H9 (cell line): ENCODE measurements around the gene C16orf95. TPM values are rescaled to one million over a fixed set of nuclear protein-coding genes. Genes with fewer than 3 reads are reported as not detected.
A peak's percentile ranks its signal among the peaks of the same experiment; 100 is the strongest.

Experiments used
- DNase-seq: peaks from one replicate; pipeline ENCODE4 v3.0.0-alpha.2; 2017
- H2AFZ ChIP-seq: one replicate; pipeline ENCODE4 v1.6.1; 2013; ENCODE audit warnings: mild to moderate bottlenecking, low read length, control low read depth, moderate library complexity
- H2AK5ac ChIP-seq: 2 replicates; pipeline ENCODE4 v1.6.1; 2013; ENCODE audit warnings: low read length, control low read depth, mixed read lengths; ENCODE audit not compliant: insufficient read length
- H2BK120ac ChIP-seq: one replicate; pipeline ENCODE4 v1.6.1; 2013; ENCODE audit warnings: low read depth, mild to moderate bottlenecking, low read length, control low read depth, inconsistent platforms; ENCODE audit not compliant: poor library complexity, severe bottlenecking
- H2BK12ac ChIP-seq: 2 replicates; pipeline ENCODE4 v1.6.1; 2013; ENCODE audit warnings: low read length, control low read depth, mixed read lengths, low read depth; ENCODE audit not compliant: insufficient read length
- H2BK15ac ChIP-seq: 2 replicates; pipeline ENCODE4 v1.6.1; 2013; ENCODE audit warnings: low read depth, low read length, control low read depth
- H2BK20ac ChIP-seq: one replicate; pipeline ENCODE4 v1.6.1; 2013; ENCODE audit warnings: low read depth, mild to moderate bottlenecking, low read length, control low read depth, inconsistent platforms; ENCODE audit not compliant: poor library complexity, severe bottlenecking
- H2BK5ac ChIP-seq: 2 replicates; pipeline ENCODE4 v1.6.1; 2013; ENCODE audit warnings: low read length, control low read depth, mixed read lengths; ENCODE audit not compliant: insufficient read length
- H3K14ac ChIP-seq: 2 replicates; pipeline ENCODE4 v1.6.1; 2013; ENCODE audit warnings: low read length, control low read depth; ENCODE audit not compliant: insufficient read depth
- H3K18ac ChIP-seq: 2 replicates; pipeline ENCODE4 v1.6.1; 2013; ENCODE audit warnings: low read depth, mild to moderate bottlenecking, mixed read lengths, low read length, control low read depth; ENCODE audit not compliant: insufficient read length
- H3K23ac ChIP-seq: 2 replicates; pipeline ENCODE4 v1.6.1; 2013; ENCODE audit warnings: low read length, control low read depth, mixed read lengths, low read depth; ENCODE audit not compliant: insufficient read length
- H3K23me2 ChIP-seq: 2 replicates; pipeline ENCODE4 v1.6.1; 2013; ENCODE audit warnings: low read depth, mild to moderate bottlenecking, mixed read lengths, low read length, control low read depth; ENCODE audit not compliant: insufficient read length, poor library complexity, severe bottlenecking
- H3K27ac ChIP-seq: 2 replicates; pipeline ENCODE4 v1.5.1; 2013; ENCODE audit warnings: low read length, control low read depth, mixed read lengths, low read depth; ENCODE audit not compliant: insufficient read length
- H3K27me3 ChIP-seq: 2 replicates; pipeline ENCODE4 v1.6.1; 2013; ENCODE audit warnings: low read length, control low read depth, inconsistent platforms; ENCODE audit not compliant: insufficient read depth
- H3K4ac ChIP-seq: 2 replicates; pipeline ENCODE4 v1.6.1; 2013; ENCODE audit warnings: low read depth, mild to moderate bottlenecking, control low read depth, inconsistent platforms, low read length, moderate library complexity
- H3K4me1 ChIP-seq: 2 replicates; pipeline ENCODE4 v1.6.1; 2013; ENCODE audit warnings: low read length, control low read depth, inconsistent platforms; ENCODE audit not compliant: insufficient read depth
- H3K4me2 ChIP-seq: 2 replicates; pipeline ENCODE4 v1.6.1; 2013; ENCODE audit warnings: low read length, control low read depth, mixed read lengths; ENCODE audit not compliant: insufficient read length, insufficient read depth
- H3K56ac ChIP-seq: 2 replicates; pipeline ENCODE4 v1.6.1; 2013; ENCODE audit warnings: low read depth, mild to moderate bottlenecking, mixed read lengths, low read length, control low read depth; ENCODE audit not compliant: insufficient read length
- H3K79me1 ChIP-seq: 2 replicates; pipeline ENCODE4 v1.6.1; 2013; ENCODE audit warnings: low read depth, mild to moderate bottlenecking, moderate library complexity, low read length, control low read depth, inconsistent platforms; ENCODE audit not compliant: insufficient read depth, poor library complexity, severe bottlenecking
- H3K79me2 ChIP-seq: 2 replicates; pipeline ENCODE4 v1.6.1; 2013; ENCODE audit warnings: low read length, control low read depth, inconsistent platforms; ENCODE audit not compliant: insufficient read depth
- H3K9ac ChIP-seq: 2 replicates; pipeline ENCODE4 v1.6.1; 2013; ENCODE audit warnings: low read length, control low read depth, mixed read lengths; ENCODE audit not compliant: insufficient read length; ENCODE audit errors: extremely low read depth
- H3K9me3 ChIP-seq: one replicate; pipeline ENCODE4 v1.6.1; 2013; ENCODE audit warnings: low read depth, low read length, inconsistent platforms; ENCODE audit not compliant: control insufficient read depth
- H3T11ph ChIP-seq: one replicate; pipeline ENCODE4 v1.6.1; 2013; ENCODE audit warnings: mild to moderate bottlenecking, low read length, control low read depth, inconsistent platforms
- H4K20me1 ChIP-seq: one replicate; pipeline ENCODE4 v1.6.1; 2013; ENCODE audit not compliant: control insufficient read depth, insufficient read length, insufficient read depth
- H4K5ac ChIP-seq: 2 replicates; pipeline ENCODE4 v1.6.1; 2013; ENCODE audit warnings: low read depth, mild to moderate bottlenecking, mixed read lengths, low read length, control low read depth; ENCODE audit not compliant: insufficient read length
- H4K8ac ChIP-seq: replicated peaks from 2 replicates; pipeline ENCODE4 v1.6.1; 2013; ENCODE audit warnings: low read length, control low read depth, mixed read lengths, low read depth; ENCODE audit not compliant: insufficient read length
- H4K91ac ChIP-seq: 2 replicates; pipeline ENCODE4 v1.6.1; 2013; ENCODE audit warnings: low read depth, mild to moderate bottlenecking, moderate library complexity, mixed read lengths, low read length, control low read depth; ENCODE audit not compliant: insufficient read length
- H3K27ac Mint-ChIP-seq, 3 experiments: 2 replicates in 2 of 3; 3 replicates in 1 of 3; pipeline ENCODE4 v1.8.0; 2020 to 2021; ENCODE audit warnings: mixed read lengths in 3 of 3, mild to moderate bottlenecking in 1 of 3, moderate library complexity in 1 of 3
- H3K27me3 Mint-ChIP-seq: 2 replicates; pipeline ENCODE4 v1.8.0; 2021; ENCODE audit warnings: low read depth, mild to moderate bottlenecking, moderate library complexity, mixed read lengths
- H3K36me3 Mint-ChIP-seq, 3 experiments: 2 replicates in 2 of 3; 3 replicates in 1 of 3; pipeline ENCODE4 v1.8.0; 2020 to 2021; ENCODE audit warnings: low read depth in 3 of 3, mixed read lengths in 3 of 3; ENCODE audit not compliant: insufficient read depth in 1 of 3
- H3K4me1 Mint-ChIP-seq, 2 experiments: 2 replicates each; pipeline ENCODE4 v1.8.0; 2020; ENCODE audit warnings: mixed read lengths in 2 of 2
- H3K4me3 Mint-ChIP-seq, 2 experiments: 2 replicates in 1 of 2; 3 replicates in 1 of 2; pipeline ENCODE4 v1.8.0; 2020 to 2021; ENCODE audit warnings: mild to moderate bottlenecking in 2 of 2, mixed read lengths in 2 of 2, moderate library complexity in 1 of 2
- H3K9me3 Mint-ChIP-seq, 2 experiments: 2 replicates in 1 of 2; 3 replicates in 1 of 2; pipeline ENCODE4 v1.8.0; 2020; ENCODE audit warnings: mild to moderate bottlenecking in 2 of 2, mixed read lengths in 2 of 2, moderate library complexity in 1 of 2
- WGBS: extraction: QIAGEN DNeasy Blood & Tissue Kit; methylation state at CpG from one replicate; pipeline ENCODE4 v1.1.7; 2013; ENCODE audit warnings: missing lambda C conversion rate, low lambda C conversion rate, mixed read lengths; ENCODE audit not compliant: insufficient read length; ENCODE audit errors: extremely low coverage; 5-methylcytosine and 5-hydroxymethylcytosine counted together
- total RNA-seq: library from RNA; stranded (reverse); gene quantifications from 2 replicates; pipeline ENCODE4 v1.2.1, GENCODE V29; 2021
- TF ChIP-seq, protein P1 (sequence below): fragments of 200-600 bp; sonication (generic); conservative IDR thresholded peaks from 3 replicates; pipeline ENCODE4 v1.8.0; 2021; ENCODE audit warnings: antibody characterized with exemption, mild to moderate bottlenecking

The C16orf95 gene
- total RNA-seq, 1 experiment from 2014 or later, result 5.6 TPM

DNA sequence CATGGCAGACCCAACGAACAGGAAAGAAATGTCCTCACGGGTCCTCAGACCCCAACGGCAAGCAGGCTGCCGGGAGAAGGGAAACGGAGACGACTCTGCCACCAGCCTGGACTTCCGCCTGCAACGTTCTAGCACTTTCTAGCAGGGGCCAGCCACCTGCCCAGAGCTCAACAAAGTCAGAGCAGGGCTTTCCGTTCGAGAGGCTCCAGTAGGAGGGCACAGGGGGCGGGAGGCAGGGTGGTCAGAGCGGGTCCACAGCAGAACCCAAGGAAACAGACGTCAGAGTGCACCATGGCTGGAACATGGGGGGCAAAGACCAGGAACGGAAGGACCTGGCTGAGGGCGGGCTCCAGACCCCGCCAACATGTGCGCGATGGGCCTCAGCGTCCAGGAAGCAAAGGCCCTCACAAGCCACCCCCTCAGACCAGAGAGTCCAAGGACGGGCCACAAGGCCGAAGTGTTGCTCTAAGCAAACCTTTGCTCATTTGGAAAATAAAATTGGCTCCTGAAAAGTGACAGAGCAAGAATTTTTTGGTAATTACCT, 29.4 kb upstream of the C16orf95 start:
- Histone ChIP-seq H3K79me2 (no peaks in the 10 kb centered on the region), H3K4me1 (no peaks in the 10 kb centered on the region; the same call in 1 of the 2 replicates), H3K23me2 (no peaks in the 10 kb centered on the region), H4K8ac (no peak overlapping the region), H2BK5ac (no peak overlapping the region), H2AK5ac (no peak overlapping the region), H2AFZ (no peak overlapping the region), H3K27ac (no peak overlapping the region), H2BK120ac (no peak overlapping the region), H2BK15ac (no peak overlapping the region), H3K9me3 (no peaks in the 10 kb centered on the region), H4K20me1 (no peaks in the 10 kb centered on the region), H3K79me1 (peaks cover 3% of the 10 kb centered on the region), H4K91ac (no peak overlapping the region), H3K14ac (no peak overlapping the region), H3K4ac (no peak overlapping the region), H3K18ac (no peak overlapping the region), H3K4me2 (no peak overlapping the region), H4K5ac (no peak overlapping the region), H2BK12ac (no peak overlapping the region), H3K9ac (no peak overlapping the region), H3T11ph (no peak overlapping the region), H3K23ac (no peak overlapping the region), H3K27me3 (no peaks in the 10 kb centered on the region), H3K56ac (no peak overlapping the region), H2BK20ac (no peak overlapping the region)
- TF ChIP-seq, protein P1, sequence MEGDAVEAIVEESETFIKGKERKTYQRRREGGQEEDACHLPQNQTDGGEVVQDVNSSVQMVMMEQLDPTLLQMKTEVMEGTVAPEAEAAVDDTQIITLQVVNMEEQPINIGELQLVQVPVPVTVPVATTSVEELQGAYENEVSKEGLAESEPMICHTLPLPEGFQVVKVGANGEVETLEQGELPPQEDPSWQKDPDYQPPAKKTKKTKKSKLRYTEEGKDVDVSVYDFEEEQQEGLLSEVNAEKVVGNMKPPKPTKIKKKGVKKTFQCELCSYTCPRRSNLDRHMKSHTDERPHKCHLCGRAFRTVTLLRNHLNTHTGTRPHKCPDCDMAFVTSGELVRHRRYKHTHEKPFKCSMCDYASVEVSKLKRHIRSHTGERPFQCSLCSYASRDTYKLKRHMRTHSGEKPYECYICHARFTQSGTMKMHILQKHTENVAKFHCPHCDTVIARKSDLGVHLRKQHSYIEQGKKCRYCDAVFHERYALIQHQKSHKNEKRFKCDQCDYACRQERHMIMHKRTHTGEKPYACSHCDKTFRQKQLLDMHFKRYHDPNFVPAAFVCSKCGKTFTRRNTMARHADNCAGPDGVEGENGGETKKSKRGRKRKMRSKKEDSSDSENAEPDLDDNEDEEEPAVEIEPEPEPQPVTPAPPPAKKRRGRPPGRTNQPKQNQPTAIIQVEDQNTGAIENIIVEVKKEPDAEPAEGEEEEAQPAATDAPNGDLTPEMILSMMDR, result no peak
- H3K4me3 Mint-ChIP-seq, result no peak overlapping the region
- H3K27ac Mint-ChIP-seq, result 0 out of 7 replicates have a peak overlapping the region, but pooled peaks of 2 of the 3 experiments have one; percentile 18 to 93
- WGBS, result no CpG with 5 or more reads among the region's 21 CpGs
- no peaks in the 10 kb centered on the region for H3K27me3 Mint-ChIP-seq
- H3K4me1 Mint-ChIP-seq, result peaks cover 9 to 29% of the 10 kb centered on the region in 2 experiments
- H3K9me3 Mint-ChIP-seq, result no peaks in the 10 kb centered on the region
- peaks cover 5 to 16% (median 6%) of the 10 kb centered on the region in 3 experiments; a peak in 6 of 7 replicates for H3K36me3 Mint-ChIP-seq
- DNase-seq, result no peak
